ENCODE results near the gene GPC3. TPM values are rescaled to one million over a fixed set of nuclear protein-coding genes. Genes with fewer than 3 reads are reported as not detected.

GPC3 gene
- total RNA-seq, 1 donor from 2014 or later: 628 TPM

DNA sequence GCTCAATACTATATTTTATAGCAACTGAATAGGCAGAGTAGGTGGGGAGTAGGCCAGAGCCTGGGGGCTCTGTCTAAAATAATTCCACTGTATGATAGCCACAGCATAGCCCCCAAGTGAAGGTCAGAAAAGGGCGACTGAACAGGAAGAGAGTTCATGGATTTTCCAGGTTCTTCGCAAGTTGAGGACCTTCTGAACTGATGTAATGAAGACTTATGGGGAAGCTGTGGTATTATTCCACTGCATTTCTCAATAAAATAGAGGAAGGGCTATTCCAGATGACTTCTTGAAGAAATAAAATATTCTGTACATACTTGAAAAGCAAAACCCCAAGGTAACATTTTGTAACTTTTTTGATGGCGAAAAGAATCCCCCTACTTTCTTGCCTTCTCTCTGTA is 338.7 kb downstream of the GPC3 start:
- Mint-ChIP-seq H3K27ac (no peak overlapping the region), H3K27me3 (no peaks in the 10 kb centered on the region), H3K36me3 (peaks cover 4% of the 10 kb centered on the region), H3K9me3 (no peaks in the 10 kb centered on the region), H3K4me3 (no peak overlapping the region), H3K4me1 (ENCODE audit: unreplicated experiment) (peaks cover 40% of the 10 kb centered on the region)
- TF ChIP-seq, protein P1, sequence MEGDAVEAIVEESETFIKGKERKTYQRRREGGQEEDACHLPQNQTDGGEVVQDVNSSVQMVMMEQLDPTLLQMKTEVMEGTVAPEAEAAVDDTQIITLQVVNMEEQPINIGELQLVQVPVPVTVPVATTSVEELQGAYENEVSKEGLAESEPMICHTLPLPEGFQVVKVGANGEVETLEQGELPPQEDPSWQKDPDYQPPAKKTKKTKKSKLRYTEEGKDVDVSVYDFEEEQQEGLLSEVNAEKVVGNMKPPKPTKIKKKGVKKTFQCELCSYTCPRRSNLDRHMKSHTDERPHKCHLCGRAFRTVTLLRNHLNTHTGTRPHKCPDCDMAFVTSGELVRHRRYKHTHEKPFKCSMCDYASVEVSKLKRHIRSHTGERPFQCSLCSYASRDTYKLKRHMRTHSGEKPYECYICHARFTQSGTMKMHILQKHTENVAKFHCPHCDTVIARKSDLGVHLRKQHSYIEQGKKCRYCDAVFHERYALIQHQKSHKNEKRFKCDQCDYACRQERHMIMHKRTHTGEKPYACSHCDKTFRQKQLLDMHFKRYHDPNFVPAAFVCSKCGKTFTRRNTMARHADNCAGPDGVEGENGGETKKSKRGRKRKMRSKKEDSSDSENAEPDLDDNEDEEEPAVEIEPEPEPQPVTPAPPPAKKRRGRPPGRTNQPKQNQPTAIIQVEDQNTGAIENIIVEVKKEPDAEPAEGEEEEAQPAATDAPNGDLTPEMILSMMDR (conservative IDR thresholded peaks at IDR 0.05): no peak
- DNase-seq (ENCODE audit: extremely low spot score, unreplicated experiment): no peak

DNA sequence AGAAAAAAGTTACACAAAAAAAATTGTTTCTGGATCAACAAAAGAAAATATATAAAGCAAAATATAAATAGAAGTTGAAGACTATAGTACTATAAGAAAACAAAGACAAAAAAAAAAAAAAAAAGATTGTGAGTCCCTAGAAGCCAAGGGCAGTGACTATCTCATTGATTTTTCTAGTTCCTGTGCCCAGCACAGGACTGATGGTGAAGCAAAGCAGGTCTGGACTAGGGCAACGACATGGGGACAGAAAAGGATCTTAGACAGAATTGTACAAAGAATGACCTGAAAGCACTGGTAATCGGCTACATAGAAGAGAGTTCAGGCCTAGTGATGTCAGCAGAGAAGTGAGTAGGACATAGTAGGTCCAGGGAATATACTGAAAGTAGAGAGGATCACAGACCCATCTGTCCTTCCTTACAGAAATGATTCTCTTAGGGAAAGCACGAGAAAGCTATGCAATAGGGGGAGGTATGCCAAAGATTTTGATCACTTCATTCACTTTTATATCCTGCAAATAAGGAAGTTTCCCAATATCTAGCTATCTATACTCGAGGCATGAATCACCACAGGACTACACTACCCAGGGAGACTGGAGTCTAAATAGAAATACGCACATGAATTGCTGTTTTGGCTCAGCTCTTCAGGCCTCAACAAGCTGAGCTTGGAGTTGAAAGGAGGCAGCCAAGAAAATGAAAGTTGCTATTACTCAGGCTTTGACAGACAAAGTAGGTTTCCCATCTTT is 339.2 kb downstream of the GPC3 start:
- TF ChIP-seq, protein P1 (conservative IDR thresholded peaks at IDR 0.05): no peak
- H3K4me3 Mint-ChIP-seq: no peak overlapping the region
- H3K27ac Mint-ChIP-seq: no peak overlapping the region
- H3K27me3 Mint-ChIP-seq: no peaks in the 10 kb centered on the region
- no peaks in the 10 kb centered on the region for H3K9me3 Mint-ChIP-seq
- H3K36me3 Mint-ChIP-seq: peaks cover 4% of the 10 kb centered on the region
- peaks cover 41% of the 10 kb centered on the region for H3K4me1 Mint-ChIP-seq (ENCODE audit: unreplicated experiment)
- DNase-seq (ENCODE audit: extremely low spot score, unreplicated experiment): no peak

DNA sequence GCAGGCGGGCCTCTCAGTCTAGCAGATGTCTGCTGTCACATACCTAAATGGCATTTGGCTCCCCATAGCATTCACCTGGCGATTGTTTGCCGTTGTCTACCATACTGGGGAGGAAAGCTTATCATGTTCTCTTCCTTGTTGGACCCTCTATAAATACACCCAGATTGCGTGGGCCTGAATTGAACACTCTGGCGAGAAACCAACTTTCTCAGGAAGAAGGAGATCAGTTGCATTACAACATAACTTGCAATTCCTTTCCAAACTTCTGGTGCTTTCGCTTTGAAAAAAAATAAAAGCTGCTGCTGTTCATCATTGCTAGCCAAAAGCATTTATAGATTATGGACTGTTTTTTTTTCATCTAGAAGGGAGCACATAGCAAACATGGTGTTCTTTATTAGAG is 340.1 kb downstream of the GPC3 start:
- no peak for DNase-seq (ENCODE audit: extremely low spot score, unreplicated experiment)
- Mint-ChIP-seq H3K9me3 (no peaks in the 10 kb centered on the region), H3K27me3 (no peaks in the 10 kb centered on the region), H3K36me3 (peaks cover 4% of the 10 kb centered on the region), H3K4me3 (no peak overlapping the region), H3K27ac (no peak overlapping the region), H3K4me1 (ENCODE audit: unreplicated experiment) (peaks cover 49% of the 10 kb centered on the region)
- TF ChIP-seq, protein P1 (conservative IDR thresholded peaks at IDR 0.05): no peak

DNA sequence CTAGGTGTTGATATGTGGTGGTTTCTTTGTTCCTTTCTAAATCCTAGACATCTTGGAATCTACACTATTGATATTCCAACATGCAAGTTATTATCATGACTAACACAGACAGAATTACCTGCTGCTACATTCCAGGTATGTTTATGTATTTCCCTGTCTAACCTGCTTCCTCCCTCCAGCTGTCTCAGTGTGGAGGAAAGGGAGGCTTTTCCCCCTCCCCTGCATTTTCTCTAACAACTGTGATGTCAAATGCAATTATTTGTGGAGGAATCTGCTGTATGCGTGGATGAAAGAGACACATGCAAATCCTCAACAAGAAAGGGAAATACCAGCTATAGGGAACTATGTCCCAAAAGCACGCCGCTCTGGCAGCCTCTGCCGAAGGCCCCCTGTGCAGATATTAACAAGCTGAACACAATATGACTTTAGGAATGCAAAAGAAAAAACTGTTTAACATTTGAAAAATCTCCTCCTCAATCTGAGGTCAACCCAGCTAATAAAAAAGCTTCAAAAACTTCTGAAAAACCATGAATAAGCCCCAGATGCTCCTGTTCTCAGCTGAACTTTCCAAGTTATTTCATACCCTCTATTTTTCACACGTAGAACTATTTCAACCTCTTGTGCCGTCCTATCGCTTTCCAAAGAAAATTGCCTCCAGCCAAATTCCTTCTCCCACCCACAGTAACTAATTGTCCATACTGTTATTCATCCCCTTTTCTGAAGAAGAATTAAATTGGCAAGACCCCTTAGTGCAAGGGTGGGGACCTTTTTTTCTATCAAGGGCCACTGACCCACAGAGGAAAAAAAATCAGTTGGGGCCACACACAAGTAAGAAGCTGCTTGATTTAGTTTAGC is 345.0 kb downstream of the GPC3 start:
- Mint-ChIP-seq H3K27me3 (no peaks in the 10 kb centered on the region), H3K9me3 (no peaks in the 10 kb centered on the region), H3K27ac (peak overlapping the region; percentile 64), H3K4me1 (ENCODE audit: unreplicated experiment) (peaks cover 38% of the 10 kb centered on the region), H3K36me3 (peaks cover 4% of the 10 kb centered on the region), H3K4me3 (peak overlapping the region; percentile 2)
- no peak for DNase-seq (ENCODE audit: extremely low spot score, unreplicated experiment)
- TF ChIP-seq, protein P1 (conservative IDR thresholded peaks at IDR 0.05): no peak

DNA sequence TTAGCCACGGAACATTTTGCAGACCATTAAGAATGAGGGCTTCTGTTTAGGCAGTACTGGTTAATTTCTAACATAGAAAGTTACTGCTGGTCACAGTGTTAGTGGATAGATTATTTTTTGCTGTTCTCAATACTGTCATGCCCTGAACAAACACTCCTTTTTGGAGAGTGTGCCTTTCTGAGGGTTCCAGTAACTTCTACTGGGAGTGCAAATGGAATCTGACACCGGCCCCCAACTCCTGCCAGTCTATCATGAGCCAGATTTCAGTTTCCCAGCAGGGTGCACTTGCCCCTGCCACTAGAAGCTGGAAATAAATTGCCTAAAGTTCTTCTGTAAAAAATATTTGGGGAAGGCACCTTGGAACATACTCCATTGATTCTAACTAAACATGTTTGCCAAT is 345.7 kb downstream of the GPC3 start:
- no peak for DNase-seq (ENCODE audit: extremely low spot score, unreplicated experiment)
- H3K36me3 Mint-ChIP-seq: peaks cover 4% of the 10 kb centered on the region
- TF ChIP-seq, protein P1 (conservative IDR thresholded peaks at IDR 0.05): no peak
- no peaks in the 10 kb centered on the region for H3K27me3 Mint-ChIP-seq
- peak overlapping the region; percentile 64 for H3K27ac Mint-ChIP-seq
- peaks cover 35% of the 10 kb centered on the region for H3K4me1 Mint-ChIP-seq (ENCODE audit: unreplicated experiment)
- no peaks in the 10 kb centered on the region for H3K9me3 Mint-ChIP-seq
- peak overlapping the region; percentile 2 for H3K4me3 Mint-ChIP-seq

Measured in type B pancreatic cell (in vitro differentiated cells).